HG03045 (cell line): ENCODE data around the gene MB.

Source experiments
- ATAC-seq: cut with Tn5 transposase; IDR thresholded peaks from one replicate; pipeline ENCODE4 v1.9.1; 2021; ENCODE audit warnings: mild to moderate bottlenecking, moderate library complexity; ENCODE audit not compliant: unreplicated experiment

The MB gene

DNA sequence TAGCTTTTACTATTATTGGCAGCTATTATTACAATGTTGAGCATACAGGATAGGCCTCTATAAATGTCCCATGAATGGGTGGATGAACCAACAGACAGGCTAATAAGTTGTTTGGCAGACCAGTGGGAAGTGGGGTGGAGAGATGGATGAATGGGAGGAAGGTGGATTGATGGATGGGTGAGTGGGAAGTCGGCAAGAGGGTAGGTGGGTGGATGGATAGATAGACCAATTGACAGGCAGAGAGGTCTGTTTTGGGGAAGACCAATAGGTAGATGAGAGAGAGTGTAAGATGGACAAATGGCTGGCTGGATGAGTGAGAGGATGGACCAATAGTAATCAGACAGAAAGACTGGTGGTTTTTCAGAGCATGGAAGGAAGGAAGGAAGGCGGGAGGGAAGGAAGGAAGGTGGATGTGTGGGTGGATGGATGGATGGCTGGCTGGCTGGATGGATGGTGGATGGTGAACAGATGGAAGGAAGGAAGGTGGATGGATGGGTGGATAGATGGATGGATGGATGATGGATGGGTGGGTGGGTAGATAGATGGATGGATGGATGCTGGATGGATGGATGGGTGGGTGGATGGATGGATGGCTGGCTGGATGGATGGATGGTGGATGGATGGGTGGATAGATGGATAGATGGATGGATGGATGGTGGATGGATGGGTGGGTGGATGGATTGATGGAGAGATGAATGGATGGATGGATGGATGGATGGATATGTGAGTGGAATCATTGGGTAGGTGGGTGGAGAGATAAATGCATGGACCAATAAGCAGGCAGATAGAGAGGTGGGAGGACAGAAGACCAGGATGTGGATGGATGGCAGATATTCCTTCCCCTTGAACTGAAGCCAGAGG lies 39.1 kb downstream of the MB start:
- no peak for ATAC-seq

- no peak for ATAC-seq
Measured at GRCh38 chr22:35576671-35577070, 40.5 kb downstream of the MB start.

- no peak for ATAC-seq
Measured at GRCh38 chr22:35575116-35575748, 41.9 kb downstream of the MB start.

DNA sequence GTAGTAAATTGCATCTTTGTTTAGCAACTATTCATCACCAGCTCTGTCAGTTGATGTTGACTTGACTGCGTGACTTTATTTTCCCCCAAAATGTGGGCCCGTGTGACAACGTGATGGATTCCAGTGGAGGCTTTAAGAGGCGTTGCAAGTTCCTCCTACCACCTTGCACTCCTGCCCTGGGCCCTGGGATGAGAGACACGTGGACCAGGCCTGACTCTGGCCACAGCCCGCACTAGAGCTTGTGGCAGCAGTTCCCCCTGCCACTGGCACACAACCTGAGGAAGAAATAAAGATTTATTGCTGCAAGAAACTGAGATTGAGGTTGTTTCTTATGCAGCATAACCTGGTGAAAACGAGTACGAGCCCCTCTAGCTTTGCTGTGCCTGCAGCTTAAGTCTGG lies 44.6 kb downstream of the MB start:
- no peak for ATAC-seq

DNA sequence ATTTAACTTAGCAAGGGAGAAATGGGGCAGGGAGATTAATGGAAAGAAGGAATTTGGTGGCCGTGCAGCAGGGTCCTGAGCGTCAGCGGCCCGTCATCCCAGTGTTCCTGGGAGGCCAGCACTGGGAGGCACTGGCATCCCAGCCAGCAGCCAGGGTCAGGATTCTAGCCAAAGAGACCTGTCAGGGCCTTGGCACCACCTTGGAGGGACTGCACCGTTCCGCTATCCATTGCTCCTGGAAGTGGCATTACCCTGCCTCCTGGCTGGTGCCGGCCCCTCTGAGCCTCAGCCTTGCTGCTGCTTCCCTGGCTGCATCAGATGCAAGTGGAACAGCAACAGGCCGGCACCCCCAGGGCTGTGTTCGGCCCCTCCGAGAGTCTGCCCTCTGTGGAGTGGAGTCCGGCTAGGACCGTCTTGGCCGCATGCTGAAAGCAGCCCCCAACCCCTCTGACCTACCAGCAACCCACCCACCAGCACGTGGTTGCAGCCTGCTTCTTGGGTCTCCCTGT lies 46.4 kb downstream of the MB start:
- no peak for ATAC-seq

DNA sequence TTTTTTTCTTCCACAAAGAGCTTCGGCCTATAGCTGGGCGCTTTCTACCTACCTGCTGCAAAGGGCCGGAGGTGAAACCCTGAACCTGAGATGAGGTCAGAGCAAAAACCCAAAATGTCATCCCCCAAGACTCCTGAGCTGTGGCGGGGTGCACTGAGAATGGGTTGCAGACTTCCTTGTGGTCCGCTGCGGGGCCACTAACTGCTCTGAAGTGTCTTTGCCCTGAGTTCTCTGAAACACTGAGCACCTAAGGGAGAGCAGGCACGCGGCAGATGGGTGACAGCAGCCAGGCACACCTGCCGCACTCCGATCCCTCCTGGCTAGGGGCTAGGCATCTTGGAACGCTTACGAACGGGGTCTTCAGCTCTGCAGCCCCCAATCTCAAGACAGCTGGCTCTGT lies 47.2 kb downstream of the MB start:
- ATAC-seq = no peak

DNA sequence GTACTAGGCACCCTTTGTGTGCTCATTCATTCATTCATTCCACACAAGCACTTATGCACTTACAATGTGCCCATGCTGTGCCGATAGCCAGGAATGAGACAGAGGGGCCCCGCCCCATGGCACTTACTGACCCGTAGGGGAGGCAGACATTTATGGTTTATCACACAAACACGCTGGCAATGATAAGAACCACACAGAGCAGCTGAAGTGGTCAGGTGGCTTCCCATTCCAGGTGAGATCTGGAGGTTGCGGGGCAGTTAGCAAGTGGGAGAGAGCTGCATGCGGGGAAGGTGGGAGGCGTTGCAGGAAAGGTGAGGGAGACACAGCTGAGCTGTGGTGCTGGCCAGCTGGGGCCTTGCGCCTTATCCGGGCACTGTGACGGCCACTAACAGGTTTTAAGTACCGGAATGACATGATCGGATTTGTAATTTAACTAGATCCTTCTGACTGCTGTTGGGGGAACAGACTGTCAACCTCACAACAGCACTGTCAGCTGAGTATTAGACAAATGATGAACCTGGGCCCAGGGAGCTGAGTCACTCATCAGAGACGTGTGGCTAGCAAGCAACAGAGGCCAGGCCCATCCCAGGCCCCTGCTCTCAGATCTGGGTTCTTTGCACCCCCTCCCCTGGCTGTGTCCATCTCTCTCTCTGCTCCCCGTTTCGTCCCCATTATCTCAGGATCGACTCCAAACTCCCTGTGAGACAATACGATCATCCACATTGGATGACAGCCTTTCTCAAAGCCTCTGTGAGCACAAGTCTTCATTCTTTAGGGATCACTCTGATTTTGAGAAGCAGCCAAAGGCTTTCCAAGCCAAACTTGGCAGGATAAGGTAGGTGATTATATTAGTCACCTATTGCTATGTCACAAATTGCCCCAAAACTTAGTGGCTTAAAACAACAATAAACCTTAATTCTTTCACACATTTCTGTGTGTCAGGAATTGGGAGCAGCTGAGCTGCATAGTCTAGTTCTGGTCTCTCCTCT lies 48.1 kb downstream of the MB start:
- no peak for ATAC-seq

DNA sequence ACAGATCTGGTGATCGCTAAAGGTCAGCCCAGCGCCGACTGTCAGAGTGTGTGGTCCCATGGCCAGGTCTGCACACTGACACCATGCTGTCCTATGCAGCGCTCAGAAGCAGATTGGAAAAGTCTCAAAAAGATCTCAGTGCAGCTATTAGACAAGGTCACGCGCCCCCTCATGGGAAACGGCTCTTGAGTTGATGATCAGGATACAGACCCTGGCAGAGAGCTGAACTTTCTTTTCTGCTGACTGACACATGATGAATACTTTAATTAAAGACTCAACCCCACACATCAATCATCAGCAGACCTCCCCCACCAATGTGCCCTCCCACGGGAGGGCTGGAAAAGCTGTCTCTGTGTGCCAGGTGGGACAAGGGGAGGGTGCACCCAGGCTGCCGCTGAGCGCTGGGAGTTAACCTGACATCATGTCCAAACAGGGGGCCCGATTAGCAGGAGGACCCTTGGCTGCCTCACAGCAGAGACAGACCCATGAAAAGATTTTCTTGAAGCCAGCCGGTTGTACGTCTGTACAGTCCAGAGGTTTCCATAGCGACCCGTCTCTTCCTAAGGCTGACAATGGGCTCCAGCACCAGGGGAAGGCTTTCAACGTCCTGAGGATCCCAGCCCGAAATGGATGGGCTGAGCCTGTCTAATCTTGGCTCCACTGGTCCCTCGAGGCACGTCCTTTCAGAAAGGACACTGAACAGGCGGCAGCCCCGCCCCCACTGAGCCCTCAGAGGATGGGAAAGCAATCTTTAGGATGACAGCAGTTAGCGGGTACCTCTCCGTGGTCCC lies 49.6 kb downstream of the MB start:
- ATAC-seq = no peak

DNA sequence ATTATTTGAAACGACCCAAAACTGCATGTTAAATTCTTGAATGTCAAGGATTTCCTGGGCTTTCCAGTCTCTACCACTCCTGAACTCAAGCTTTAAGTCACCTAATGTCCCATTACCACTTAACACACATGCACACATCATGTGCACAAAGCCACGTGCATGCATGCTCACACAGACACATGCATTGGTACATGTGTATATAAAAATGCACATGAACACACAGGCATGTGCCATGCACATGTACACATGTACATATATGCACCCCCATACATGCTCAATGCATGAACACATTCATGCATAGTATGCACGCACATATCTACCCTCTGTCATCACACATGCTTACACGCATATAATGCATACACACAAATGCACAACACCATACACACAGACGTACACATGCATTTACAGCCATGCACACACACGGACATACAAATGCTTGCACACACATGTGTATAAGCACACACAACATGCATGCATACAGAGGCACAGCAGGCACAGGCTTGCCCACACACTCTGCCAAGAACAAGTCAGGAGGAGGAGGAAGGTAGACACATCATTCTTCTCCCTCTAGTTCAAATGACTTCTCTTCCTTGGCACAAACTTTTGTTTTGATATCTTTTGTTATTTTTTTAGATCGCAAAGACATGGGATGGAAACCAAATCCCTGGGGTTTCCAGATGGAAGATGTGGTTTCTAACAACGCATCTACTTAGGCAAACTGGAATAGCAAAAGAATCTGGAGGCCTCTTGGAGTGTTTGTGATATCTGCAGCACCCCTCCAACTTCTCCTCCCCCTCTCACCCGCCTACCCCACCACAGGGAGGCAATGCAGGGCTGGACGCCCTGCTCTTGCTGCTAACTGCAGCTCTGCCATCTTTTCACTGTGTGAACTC lies 51.9 kb downstream of the MB start:
- ATAC-seq = no peak

- ATAC-seq = no peak
Measured at GRCh38 chr22:35563211-35563610, 53.9 kb downstream of the MB start.

DNA sequence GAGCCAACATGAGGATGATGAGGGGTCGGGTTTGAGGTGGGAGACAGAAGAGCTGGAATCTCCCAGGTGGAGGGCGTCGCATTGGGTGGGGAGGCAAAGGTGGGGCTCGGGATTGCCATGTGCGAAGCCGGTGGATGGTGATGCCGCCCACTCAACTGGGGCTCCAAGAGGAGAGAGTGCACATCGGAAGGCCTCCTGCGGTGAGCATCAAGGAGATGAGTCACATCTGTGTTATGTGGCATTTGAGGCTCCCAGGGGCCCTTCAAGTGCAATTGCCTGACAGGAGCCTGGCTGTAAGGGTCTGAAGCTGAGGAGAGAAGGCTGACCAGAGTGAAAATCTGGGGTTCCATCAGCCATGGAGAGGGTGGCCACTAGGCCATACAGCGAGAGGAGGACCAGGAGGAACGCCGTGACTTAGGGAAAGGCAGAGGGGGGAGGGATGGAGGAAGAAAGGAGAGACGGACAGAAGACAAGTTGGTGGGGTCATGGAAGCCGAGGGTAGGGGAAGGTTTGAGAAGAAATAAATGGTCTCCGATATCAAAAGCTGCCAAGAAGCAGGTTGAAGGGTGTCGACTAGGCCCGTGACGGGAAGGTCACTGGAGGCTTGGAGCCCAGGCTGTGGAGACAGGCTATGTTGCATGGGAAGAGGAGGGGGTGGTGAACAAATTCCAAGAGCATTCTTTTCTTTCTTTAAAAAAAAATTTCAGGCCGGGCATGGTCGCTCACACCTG lies 55.2 kb downstream of the MB start:
- no peak for ATAC-seq

- no peak for ATAC-seq
Measured at GRCh38 chr22:35560824-35561223, 56.3 kb downstream of the MB start.

- ATAC-seq = no peak
Measured at GRCh38 chr22:35560366-35560765, 56.8 kb downstream of the MB start.

DNA sequence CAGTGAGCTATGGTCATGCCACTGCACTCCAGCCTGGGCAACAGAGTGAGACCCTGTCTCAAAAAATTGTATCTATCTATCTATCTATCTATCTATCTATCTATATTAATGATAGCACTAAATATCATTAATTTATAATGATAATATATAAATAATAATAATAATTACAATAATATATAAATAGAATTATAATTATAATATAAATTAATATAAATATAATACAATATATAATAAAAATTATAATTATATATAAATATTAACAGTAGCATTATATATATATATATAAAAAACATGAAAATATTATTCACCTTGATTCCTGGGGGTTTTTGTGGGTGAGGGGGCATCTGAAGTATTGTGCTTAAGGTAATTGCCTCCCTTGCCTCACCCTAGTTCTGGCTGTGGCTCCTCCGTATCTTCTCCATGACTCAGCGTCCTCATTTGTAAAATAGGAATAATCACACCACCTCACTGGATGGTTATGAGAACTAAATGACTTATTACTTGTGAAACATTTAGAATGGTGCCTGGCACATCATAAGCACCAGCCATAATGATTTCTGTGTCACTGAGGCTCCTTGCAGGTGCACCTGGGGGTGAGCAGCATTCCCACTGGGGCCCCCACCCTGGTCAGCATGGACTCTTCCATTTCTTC lies 57.6 kb downstream of the MB start:
- no peak for ATAC-seq

DNA sequence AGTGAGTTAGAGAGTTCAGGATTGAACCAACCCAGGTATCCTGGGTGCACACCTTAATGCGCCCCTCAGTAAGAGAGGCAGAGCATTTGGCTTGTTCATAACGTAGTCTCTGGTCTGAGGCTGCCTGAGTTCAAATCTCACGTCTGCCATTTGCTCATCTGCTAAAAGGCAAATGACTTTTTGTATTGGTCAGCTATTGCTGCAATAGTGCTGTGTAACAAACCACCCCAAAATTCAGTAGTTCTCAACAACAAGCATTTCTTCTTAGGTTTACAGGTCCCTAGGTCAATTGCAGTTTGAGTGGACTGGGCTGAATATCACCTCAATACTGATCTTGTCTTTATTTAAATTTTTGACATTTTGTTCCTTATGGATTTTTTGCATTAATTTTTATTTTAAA lies 58.4 kb downstream of the MB start:
- no peak for ATAC-seq

GRCh38 chr22:35558031-35558430 lies 59.1 kb downstream of the MB start:
- ATAC-seq = no peak
